SK-N-SH (cell line): Measurements from ENCODE around the gene ASIC2. TPM values are rescaled to one million over a fixed set of nuclear protein-coding genes. Genes with fewer than 3 reads are reported as not detected.

Experiments used
- CTCF ChIA-PET: fragments of 300-600, 350-600 bp; formaldehyde crosslinking; extraction: SDS; loops from one replicate; lab custom pipeline; 2021; lab: Yijun Ruan, JAX
- POLR2A ChIA-PET: fragments of 350-600 bp; sonication (Branson Sonifier 250); formaldehyde crosslinking; extraction: SDS; loops from one replicate; lab custom pipeline; 2020; ENCODE audit warnings: antibody characterized with exemption, inconsistent platforms; lab: Yijun Ruan, JAX
- DNase-seq: peaks from one replicate; pipeline ENCODE4 v3.0.0; 2012
- H2AFZ ChIP-seq: fragments of 200-600 bp; sonication (generic); 2 replicates; pipeline ENCODE4 v1.8.1; 2016; ENCODE audit warnings: antibody characterized with exemption, mild to moderate bottlenecking, low read depth
- H3F3A ChIP-seq: fragments of 200-600 bp; sonication (generic); replicated peaks from 2 replicates; pipeline ENCODE3; 2016; ENCODE audit warnings: antibody characterized with exemption, mild to moderate bottlenecking; ENCODE audit not compliant: insufficient read depth
- H3K27ac ChIP-seq, 2 experiments: fragments of 200-500 bp in 1 of 2; fragments of 200-600 bp in 1 of 2; sonication (Bioruptor generic) in 1 of 2; sonication (generic), shearing (Covaris generic) in 1 of 2; 2 replicates each; pipeline versions ENCODE4 v1.5.1 to v1.6.1; 2014 to 2016; ENCODE audit warnings: low read depth in 2 of 2, inconsistent platforms in 1 of 2, low read length in 1 of 2, mild to moderate bottlenecking in 1 of 2, mixed read lengths in 1 of 2
- H3K27me3 ChIP-seq: fragments of 200-600 bp; sonication (generic), shearing (Covaris generic); 2 replicates; pipeline ENCODE4 v1.6.1; 2016; ENCODE audit warnings: mixed run types; ENCODE audit not compliant: insufficient read depth
- H3K36me3 ChIP-seq, 2 experiments: fragments of 200-500 bp in 1 of 2; fragments of 200-600 bp in 1 of 2; sonication (Bioruptor generic) in 1 of 2; sonication (generic) in 1 of 2; replicated peaks in 1 of 2; 2 replicates each; pipeline versions ENCODE3 to v1.5.1; 2014 to 2016; ENCODE audit warnings: low read length in 1 of 2, mild to moderate bottlenecking in 1 of 2; ENCODE audit not compliant: insufficient read depth in 2 of 2, control insufficient read depth in 1 of 2
- H3K4me1 ChIP-seq, 2 experiments: fragments of 200-500 bp in 1 of 2; fragments of 200-600 bp in 1 of 2; sonication (Bioruptor generic) in 1 of 2; sonication (generic), shearing (Covaris generic) in 1 of 2; 2 replicates each; pipeline versions ENCODE4 v1.5.1 to v1.6.1; 2014 to 2016; ENCODE audit warnings: low read depth in 1 of 2, low read length in 1 of 2, mixed run types in 1 of 2; ENCODE audit not compliant: insufficient read depth in 2 of 2, control insufficient read depth in 1 of 2
- H3K4me2 ChIP-seq: fragments of 200-600 bp; sonication (generic), shearing (Covaris generic); 2 replicates; pipeline ENCODE4 v1.6.1; 2017; ENCODE audit warnings: mixed run types
- H3K4me3 ChIP-seq, 2 experiments: fragments of 200-500 bp in 1 of 2; fragments of 200-600 bp in 1 of 2; sonication (Bioruptor generic) in 1 of 2; sonication (generic), shearing (Covaris generic) in 1 of 2; 2 replicates each; pipeline versions ENCODE4 v1.5.1 to v1.8.1; 2014 to 2016; ENCODE audit warnings: low read depth in 2 of 2, inconsistent platforms in 1 of 2, low read length in 1 of 2, mild to moderate bottlenecking in 1 of 2, mixed read lengths in 1 of 2, moderate library complexity in 1 of 2
- H3K79me2 ChIP-seq: fragments of 200-600 bp; sonication (generic); 2 replicates; pipeline ENCODE4 v1.8.1; 2017; ENCODE audit warnings: mild to moderate bottlenecking; ENCODE audit not compliant: insufficient read depth
- H3K9ac ChIP-seq: fragments of 200-600 bp; sonication (generic); 2 replicates; pipeline ENCODE4 v1.6.1; 2017; ENCODE audit warnings: mixed run types
- H3K9me2 ChIP-seq: fragments of 200-600 bp; sonication (generic); 2 replicates; pipeline ENCODE4 v1.6.1; 2017; ENCODE audit warnings: mixed run types
- H3K9me3 ChIP-seq: fragments of 200-600 bp; sonication (generic); 2 replicates; pipeline ENCODE4 v1.6.1; 2017; ENCODE audit warnings: mixed run types, mild to moderate bottlenecking, moderate library complexity
- H4K20me1 ChIP-seq: fragments of 200-600 bp; sonication (generic); 2 replicates; pipeline ENCODE4 v1.6.1; 2017; ENCODE audit warnings: mild to moderate bottlenecking, mixed run types; ENCODE audit not compliant: insufficient read depth
- CHD2 ChIP-seq: fragments of 150-350 bp; IDR thresholded peaks from 2 replicates; pipeline ENCODE4 v1.6.1; 2018; ENCODE audit warnings: low read length; ENCODE audit not compliant: partially characterized antibody
- ELF1 ChIP-seq: IDR thresholded peaks from 2 replicates; pipeline ENCODE4 v1.4.0; 2012
- EZH2phosphoT487 ChIP-seq: fragments of 200-600 bp; sonication (generic); IDR thresholded peaks from 2 replicates; pipeline ENCODE4 v1.6.1; 2017; ENCODE audit warnings: low read depth, mixed run types, mild to moderate bottlenecking, antibody characterized with exemption, moderate library complexity, borderline replicate concordance
- FOXJ3 ChIP-seq: sonication (generic); formaldehyde crosslinking; IDR thresholded peaks from 2 replicates; pipeline ENCODE4 v1.5.1; 2020; ENCODE audit warnings: mild to moderate bottlenecking, missing genetic modification reagents
- GATA2 ChIP-seq: sonication (generic); formaldehyde crosslinking; IDR thresholded peaks from 2 replicates; pipeline ENCODE4 v1.5.0; 2020; ENCODE audit warnings: mild to moderate bottlenecking, missing genetic modification reagents
- IRF3 ChIP-seq: fragments of 150-350 bp; IDR thresholded peaks from 2 replicates; pipeline ENCODE4 v1.6.1; 2016; ENCODE audit warnings: mild to moderate bottlenecking, low read depth, low read length
- MEF2A ChIP-seq: IDR thresholded peaks from 2 replicates; pipeline ENCODE4 v1.4.0; 2012; ENCODE audit warnings: low read depth, borderline replicate concordance
- PBX3 ChIP-seq: IDR thresholded peaks from 2 replicates; pipeline ENCODE4; 2012
- RAD21 ChIP-seq: IDR thresholded peaks from 2 replicates; pipeline ENCODE4 v1.6.1; 2012; ENCODE audit warnings: mild to moderate bottlenecking, low read length
- RFX5 ChIP-seq: IDR thresholded peaks from 2 replicates; pipeline ENCODE4 v1.6.1; 2012; ENCODE audit warnings: mild to moderate bottlenecking, improper control_type of control experiment, low read length
- SIN3A ChIP-seq: IDR thresholded peaks from 2 replicates; pipeline ENCODE4 v1.6.1; 2012; ENCODE audit warnings: low read depth, mild to moderate bottlenecking, low read length, moderate library complexity, borderline replicate concordance
- TCF12 ChIP-seq: IDR thresholded peaks from 2 replicates; pipeline ENCODE4 v1.4.0; 2012
- TEAD4 ChIP-seq: IDR thresholded peaks from 2 replicates; pipeline ENCODE4 v1.4.0; 2012; ENCODE audit warnings: mild to moderate bottlenecking, borderline replicate concordance; ENCODE audit not compliant: insufficient read depth
- USF2 ChIP-seq: fragments of 150-350 bp; IDR thresholded peaks from 2 replicates; pipeline ENCODE4 v1.6.1; 2017; ENCODE audit warnings: antibody characterized with exemption, low read length, low read depth, borderline replicate concordance
- ZBTB33 ChIP-seq: IDR thresholded peaks from 2 replicates; pipeline ENCODE4 v1.4.0; 2012; ENCODE audit warnings: low read depth, borderline replicate concordance
- WGBS: methylation state at CpG from one replicate; pipeline ENCODE4 v1.1.6; 2017; ENCODE audit warnings: low lambda C conversion rate; 5-methylcytosine and 5-hydroxymethylcytosine counted together
- polyA plus RNA-seq, 3 experiments: library from polyadenylated mRNA; depleted of rRNA; stranded (reverse); fragments of >200 nt; gene quantifications; 2 replicates each; pipeline ENCODE4 v1.2.3, GENCODE V29; 2012
- TF ChIP-seq, protein P1 (sequence below): IDR thresholded peaks from 2 replicates; pipeline ENCODE4 v1.4.0; 2012; ENCODE audit warnings: low read depth

Gene ASIC2
- polyA plus RNA-seq, 1 of the 3 experiments (the other 2 are of a cell fraction), result 0.08 TPM

DNA sequence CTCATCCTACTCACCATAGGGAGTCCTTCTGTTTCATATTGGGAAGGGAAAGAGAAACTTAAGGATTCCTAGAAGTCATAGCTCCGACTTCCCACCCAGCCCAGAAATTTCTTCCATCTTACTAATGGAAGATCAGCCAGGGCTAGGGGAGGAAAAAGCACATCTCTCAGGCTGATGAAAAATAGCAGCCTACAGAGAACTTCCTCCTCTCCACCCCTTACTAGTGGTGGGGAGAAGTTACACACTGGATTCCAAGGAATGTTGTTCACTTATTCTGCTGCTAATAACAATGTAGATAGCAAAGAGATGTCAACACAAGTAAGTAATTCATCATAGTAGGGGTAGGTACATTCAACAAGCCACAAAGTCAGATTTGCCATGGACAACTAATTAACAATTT, 207.1 kb downstream of the ASIC2 start (continued):
- TF ChIP-seq PBX3 (no peak), ELF1 (no peak), USF2 (no peak), EZH2phosphoT487 (no peak)

- H3K36me3 ChIP-seq, result no peaks in the 10 kb centered on the region
- H3K4me1 ChIP-seq, result no peaks in the 10 kb centered on the region
- no peak overlapping the region for H3K9ac ChIP-seq
- H3K27ac ChIP-seq, result no peak overlapping the region
- H3K9me3 ChIP-seq, result no peaks in the 10 kb centered on the region
- H3K4me3 ChIP-seq, result no peak overlapping the region
- H3K4me2 ChIP-seq, result no peak overlapping the region
- DNase-seq, result no peak
- TF ChIP-seq PBX3 (no peak), TEAD4 (no peak), SIN3A (no peak), CHD2 (no peak), RAD21 (no peak), MEF2A (no peak), ZBTB33 (no peak), RFX5 (no peak), FOXJ3 (CRISPR knock-in tag) (no peak), GATA2 (no peak), IRF3 (no peak), TCF12 (no peak)
- TF ChIP-seq, protein P1, sequence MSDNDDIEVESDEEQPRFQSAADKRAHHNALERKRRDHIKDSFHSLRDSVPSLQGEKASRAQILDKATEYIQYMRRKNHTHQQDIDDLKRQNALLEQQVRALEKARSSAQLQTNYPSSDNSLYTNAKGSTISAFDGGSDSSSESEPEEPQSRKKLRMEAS, result no peak
- no peaks in the 10 kb centered on the region for H3K9me2 ChIP-seq
- H3K79me2 ChIP-seq, result no peaks in the 10 kb centered on the region
- H2AFZ ChIP-seq, result no peak overlapping the region
- no peaks in the 10 kb centered on the region; the same call in 1 of the 2 replicates for H3K27me3 ChIP-seq
- H3F3A ChIP-seq, result no peaks in the 10 kb centered on the region
- H4K20me1 ChIP-seq, result no peaks in the 10 kb centered on the region
- ChIA-PET POLR2A (no interaction called here), CTCF (interaction anchor here (1.3 kb wide), 1 partner anchor 10 kb away, joined by 5 read pairs; no protein-coding TSS in a partner anchor)
- 44% methylated on average over 3 of the region's 3 CpGs for whole genome bisulfite sequencing
These were observed 207.8 kb downstream of the ASIC2 start for GRCh38 chr17:33085256-33085655.
